GM23338 (cell line): ENCODE results near the gene HNRNPL. TPM values are rescaled to one million over a fixed set of nuclear protein-coding genes. Genes with fewer than 3 reads are reported as not detected.

Experiments
- ATAC-seq: fragments of 200-7000 bp; cut with Tn5 transposase; 3 replicates; pipeline ENCODE4 v1.9.1; 2020
- DNase-seq: peaks from one replicate; pipeline ENCODE4 v3.0.0-alpha.2; 2015; ENCODE audit warnings: low spot score
- H2AFZ ChIP-seq: fragments of 200-600 bp; sonication (generic); 2 replicates; pipeline ENCODE4 v1.8.0; 2016; ENCODE audit warnings: antibody characterized with exemption, mild to moderate bottlenecking, moderate library complexity
- H3F3A ChIP-seq: fragments of 200-600 bp; sonication (generic); replicated peaks from 2 replicates; pipeline ENCODE4 v1.8.0; 2017; ENCODE audit warnings: antibody characterized with exemption, mixed run types, low read depth
- H3K27ac ChIP-seq: fragments of 200-600 bp; sonication (generic); 2 replicates; pipeline ENCODE4 v1.6.1; 2016; ENCODE audit warnings: low read depth
- H3K27me3 ChIP-seq: fragments of 200-600 bp; sonication (generic); 2 replicates; pipeline ENCODE4 v1.8.0; 2016; ENCODE audit warnings: mild to moderate bottlenecking, mixed run types, moderate library complexity; ENCODE audit not compliant: insufficient read depth
- H3K36me3 ChIP-seq: fragments of 200-600 bp; sonication (generic); 2 replicates; pipeline ENCODE4 v1.8.0; 2016; ENCODE audit warnings: mild to moderate bottlenecking; ENCODE audit not compliant: insufficient read depth
- H3K4me1 ChIP-seq: fragments of 200-600 bp; sonication (generic); 2 replicates; pipeline ENCODE4 v1.8.0; 2016; ENCODE audit warnings: mild to moderate bottlenecking, moderate library complexity; ENCODE audit not compliant: insufficient read depth
- H3K4me2 ChIP-seq: fragments of 200-600 bp; sonication (generic); 2 replicates; pipeline ENCODE4 v1.7.1; 2017; ENCODE audit warnings: mixed run types
- H3K4me3 ChIP-seq: fragments of 200-600 bp; sonication (generic); 2 replicates; pipeline ENCODE4 v1.6.1; 2016; ENCODE audit warnings: mixed run types
- H3K79me2 ChIP-seq: fragments of 200-600 bp; sonication (generic); replicated peaks from 2 replicates; pipeline ENCODE4 v1.8.0; 2017; ENCODE audit warnings: mild to moderate bottlenecking; ENCODE audit not compliant: insufficient read depth
- H3K9me2 ChIP-seq: fragments of 200-600 bp; sonication (generic); 2 replicates; pipeline ENCODE4 v1.8.0; 2017; ENCODE audit not compliant: insufficient read depth
- H4K20me1 ChIP-seq: fragments of 200-600 bp; sonication (generic); replicated peaks from 2 replicates; pipeline ENCODE4 v1.8.0; 2017; ENCODE audit warnings: mild to moderate bottlenecking; ENCODE audit not compliant: insufficient read depth
- H3K27ac Mint-ChIP-seq: 2 replicates; pipeline ENCODE4 v1.8.0; 2020; ENCODE audit warnings: inconsistent platforms, mild to moderate bottlenecking, moderate library complexity, mixed read lengths
- H3K27me3 Mint-ChIP-seq: 3 replicates; pipeline ENCODE4 v1.8.0; 2022; ENCODE audit warnings: low read depth, mild to moderate bottlenecking, moderate library complexity, mixed read lengths, inconsistent platforms; ENCODE audit not compliant: insufficient read depth, poor library complexity
- H3K36me3 Mint-ChIP-seq: 3 replicates; pipeline ENCODE4 v1.8.0; 2021; ENCODE audit warnings: low read depth, mild to moderate bottlenecking, inconsistent platforms, moderate library complexity, mixed read lengths
- H3K4me1 Mint-ChIP-seq: 3 replicates; pipeline ENCODE4 v1.8.0; 2020; ENCODE audit warnings: mild to moderate bottlenecking, inconsistent platforms, mixed read lengths
- H3K4me3 Mint-ChIP-seq: 3 replicates; pipeline ENCODE4 v1.8.0; 2021; ENCODE audit warnings: moderate library complexity, mild to moderate bottlenecking, inconsistent platforms, mixed read lengths
- H3K9me3 Mint-ChIP-seq: 3 replicates; pipeline ENCODE4 v1.8.0; 2020; ENCODE audit warnings: moderate library complexity, mild to moderate bottlenecking, inconsistent platforms, mixed read lengths
- CREB1 ChIP-seq: fragments of 250-450 bp; sonication (Bioruptor Pico); IDR thresholded peaks from 2 replicates; pipeline ENCODE4 v1.5.0; 2020; ENCODE audit warnings: low read depth, mild to moderate bottlenecking, moderate library complexity
- EZH2 ChIP-seq: fragments of 200-600 bp; sonication (generic); IDR thresholded peaks from one replicate; pipeline ENCODE4 v1.8.0; 2017; ENCODE audit warnings: antibody characterized with exemption, mild to moderate bottlenecking, low read depth; ENCODE audit not compliant: unreplicated experiment
- JUNB ChIP-seq: IDR thresholded peaks from one replicate; pipeline ENCODE4 v1.6.1; 2016; ENCODE audit warnings: antibody characterized with exemption; ENCODE audit not compliant: unreplicated experiment
- NANOG ChIP-seq: IDR thresholded peaks from 2 replicates; pipeline ENCODE4 v1.6.1; 2016; ENCODE audit warnings: antibody characterized with exemption, borderline replicate concordance
- POLR2AphosphoS5 ChIP-seq: IDR thresholded peaks from 2 replicates; pipeline ENCODE4 v1.6.1; 2016; ENCODE audit warnings: antibody characterized with exemption, low read depth
- STAT1 ChIP-seq: IDR thresholded peaks from one replicate; pipeline ENCODE4 v1.6.1; 2016; ENCODE audit warnings: antibody characterized with exemption; ENCODE audit not compliant: unreplicated experiment
- ZNF114 ChIP-seq: fragments of 250-450 bp; sonication (Bioruptor Pico); IDR thresholded peaks from 2 replicates; pipeline ENCODE4 v1.5.0; 2020; ENCODE audit warnings: mild to moderate bottlenecking, moderate library complexity
- ZNF331 ChIP-seq: fragments of 250-450 bp; sonication (Bioruptor Pico); IDR thresholded peaks from 2 replicates; pipeline ENCODE4 v1.5.0; 2020; ENCODE audit warnings: low read depth, mild to moderate bottlenecking, moderate library complexity
- polyA plus RNA-seq: library from polyadenylated mRNA; unstranded; fragments of >200 nt; fragmentation: Nextera tagmentation; extraction: Ambion mirVana; gene quantifications from 2 replicates; pipeline ENCODE4 v1.2.1, GENCODE V29; 2016
- total RNA-seq: library from RNA; depleted of rRNA; stranded (reverse); fragments of >200 nt; shearing (Covaris generic); gene quantifications from 2 replicates; pipeline ENCODE4 v1.2.3, GENCODE V29; 2014
- TF ChIP-seq, protein P1 (sequence below), 2 experiments: fragments of 200-600 bp in 1 of 2; sonication (generic) in 1 of 2; conservative IDR thresholded peaks; 2 replicates each; pipeline versions ENCODE4 v1.5.1 to v1.6.1; 2016 to 2017; ENCODE audit warnings: antibody characterized with exemption in 2 of 2, low read depth in 2 of 2, mild to moderate bottlenecking in 2 of 2, moderate library complexity in 1 of 2
- TF ChIP-seq, protein P2 (sequence below): IDR thresholded peaks from 2 replicates; pipeline ENCODE4 v1.6.1; 2016; ENCODE audit warnings: antibody characterized with exemption

Gene HNRNPL
- total and polyA plus RNA-seq, 2 experiments from 2014 or later = 580 to 664 TPM

DNA sequence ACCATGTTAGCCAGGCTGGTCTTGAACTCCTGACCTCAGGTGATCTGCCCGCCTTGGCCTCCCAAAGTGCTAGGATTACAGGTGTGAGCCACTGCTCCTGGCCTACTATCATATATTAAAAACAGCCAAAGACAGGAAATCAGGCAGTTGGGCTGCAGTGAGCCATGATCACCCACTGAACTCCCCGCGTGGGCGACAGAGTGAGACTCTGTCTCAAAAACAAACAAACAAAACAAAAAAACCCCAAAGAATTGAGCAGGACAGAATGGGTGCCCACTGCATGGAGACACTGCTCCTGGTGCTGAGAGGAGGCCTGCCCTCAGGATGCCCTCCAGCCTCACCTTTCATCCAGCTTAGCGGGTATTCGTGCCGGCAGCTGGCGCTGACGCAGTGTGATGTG is 33.5 kb upstream of the HNRNPL start:
- no peak for TF ChIP-seq STAT1
- no peak for TF ChIP-seq ZNF114 (CRISPR knock-in tag)
- no peak for TF ChIP-seq ZNF331 (CRISPR knock-in tag)
- TF ChIP-seq, protein P1, sequence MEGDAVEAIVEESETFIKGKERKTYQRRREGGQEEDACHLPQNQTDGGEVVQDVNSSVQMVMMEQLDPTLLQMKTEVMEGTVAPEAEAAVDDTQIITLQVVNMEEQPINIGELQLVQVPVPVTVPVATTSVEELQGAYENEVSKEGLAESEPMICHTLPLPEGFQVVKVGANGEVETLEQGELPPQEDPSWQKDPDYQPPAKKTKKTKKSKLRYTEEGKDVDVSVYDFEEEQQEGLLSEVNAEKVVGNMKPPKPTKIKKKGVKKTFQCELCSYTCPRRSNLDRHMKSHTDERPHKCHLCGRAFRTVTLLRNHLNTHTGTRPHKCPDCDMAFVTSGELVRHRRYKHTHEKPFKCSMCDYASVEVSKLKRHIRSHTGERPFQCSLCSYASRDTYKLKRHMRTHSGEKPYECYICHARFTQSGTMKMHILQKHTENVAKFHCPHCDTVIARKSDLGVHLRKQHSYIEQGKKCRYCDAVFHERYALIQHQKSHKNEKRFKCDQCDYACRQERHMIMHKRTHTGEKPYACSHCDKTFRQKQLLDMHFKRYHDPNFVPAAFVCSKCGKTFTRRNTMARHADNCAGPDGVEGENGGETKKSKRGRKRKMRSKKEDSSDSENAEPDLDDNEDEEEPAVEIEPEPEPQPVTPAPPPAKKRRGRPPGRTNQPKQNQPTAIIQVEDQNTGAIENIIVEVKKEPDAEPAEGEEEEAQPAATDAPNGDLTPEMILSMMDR (conservative IDR thresholded peaks at IDR 0.05; ENCODE audit: low read depth in 2 of 2) = no peak
- TF ChIP-seq JUNB = no peak
- no peak for TF ChIP-seq POLR2AphosphoS5
- Histone ChIP-seq H4K20me1 (no peaks in the 10 kb centered on the region), H3K27me3 (peaks cover 3% of the 10 kb centered on the region; the same call in 1 of the 2 replicates), H3K36me3 (no peaks in the 10 kb centered on the region), H3F3A (no peaks in the 10 kb centered on the region), H3K9me2 (no peaks in the 10 kb centered on the region), H3K4me3 (no peak overlapping the region), H2AFZ (no peak overlapping the region), H3K4me1 (peaks cover 5% of the 10 kb centered on the region), H3K4me2 (no peak overlapping the region), H3K27ac (no peak overlapping the region), H3K79me2 (no peaks in the 10 kb centered on the region)
- Mint-ChIP-seq H3K27ac (no peak overlapping the region), H3K4me3 (no peak overlapping the region), H3K9me3 (no peaks in the 10 kb centered on the region), H3K4me1 (peaks cover 14% of the 10 kb centered on the region), H3K36me3 (no peaks in the 10 kb centered on the region; the same call in 2 of the 3 replicates), H3K27me3 (peaks cover 4% of the 10 kb centered on the region)
- no peak for ATAC-seq
- DNase-seq = no peak

DNA sequence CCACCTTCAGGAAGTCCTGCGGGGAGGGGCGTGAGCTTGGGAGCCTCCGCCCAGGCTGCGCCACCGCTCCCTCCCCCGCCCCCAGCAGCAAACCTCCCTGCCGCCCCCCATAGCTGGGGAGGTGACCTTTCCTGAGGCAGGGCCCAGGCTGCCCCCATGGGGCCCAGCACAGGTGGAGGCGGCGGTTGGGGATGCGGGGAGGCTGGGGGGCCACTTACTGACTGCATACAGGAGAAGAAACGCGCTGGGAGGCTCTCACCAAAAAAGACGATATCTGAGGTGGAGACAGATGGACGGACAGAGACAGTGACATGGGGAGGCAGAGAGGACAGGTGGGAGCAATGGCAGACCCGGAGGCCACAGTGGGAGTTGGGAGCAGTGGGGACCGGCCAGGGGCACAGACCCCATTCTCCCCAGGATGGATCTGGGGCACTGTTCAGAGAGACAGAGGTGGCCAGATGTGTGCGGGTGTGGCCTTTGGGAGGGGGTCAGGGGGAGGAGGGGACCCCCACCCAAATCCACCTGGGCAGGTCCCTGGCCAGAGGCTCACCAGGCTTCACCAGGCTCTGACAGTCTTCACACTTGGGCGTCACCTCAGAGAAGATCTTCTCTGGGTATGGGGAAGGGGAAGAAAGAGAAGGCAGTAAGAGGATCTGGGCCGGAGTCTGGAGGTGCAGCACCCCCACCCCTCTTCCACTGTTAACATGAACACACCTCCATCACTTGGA is 31.3 kb upstream of the HNRNPL start:
- H3K9me3 Mint-ChIP-seq = no peaks in the 10 kb centered on the region
- Histone ChIP-seq H3K4me1 (peaks cover 17% of the 10 kb centered on the region), H3K27ac (no peak overlapping the region), H4K20me1 (no peaks in the 10 kb centered on the region), H3K79me2 (no peaks in the 10 kb centered on the region), H3F3A (no peaks in the 10 kb centered on the region), H3K27me3 (peaks cover 3% of the 10 kb centered on the region; the same call in 1 of the 2 replicates), H3K9me2 (no peaks in the 10 kb centered on the region), H3K4me2 (no peak overlapping the region), H2AFZ (no peak overlapping the region), H3K36me3 (no peaks in the 10 kb centered on the region), H3K4me3 (no peak overlapping the region)
- H3K36me3 Mint-ChIP-seq = no peaks in the 10 kb centered on the region; the same call in 2 of the 3 replicates
- H3K4me3 Mint-ChIP-seq = no peak overlapping the region
- DNase-seq (no peak), ATAC-seq (no peak; the same call in 2 of the 3 replicates)
- H3K4me1 Mint-ChIP-seq = peaks cover 27% of the 10 kb centered on the region
- H3K27me3 Mint-ChIP-seq = peaks cover 4% of the 10 kb centered on the region
- no peak overlapping the region for H3K27ac Mint-ChIP-seq
- TF ChIP-seq EZH2 (no peak), JUNB (no peak), ZNF331 (CRISPR knock-in tag) (no peak), POLR2AphosphoS5 (no peak), CREB1 (CRISPR knock-in tag) (no peak), NANOG (no peak), ZNF114 (CRISPR knock-in tag) (no peak)
- TF ChIP-seq, protein P2, sequence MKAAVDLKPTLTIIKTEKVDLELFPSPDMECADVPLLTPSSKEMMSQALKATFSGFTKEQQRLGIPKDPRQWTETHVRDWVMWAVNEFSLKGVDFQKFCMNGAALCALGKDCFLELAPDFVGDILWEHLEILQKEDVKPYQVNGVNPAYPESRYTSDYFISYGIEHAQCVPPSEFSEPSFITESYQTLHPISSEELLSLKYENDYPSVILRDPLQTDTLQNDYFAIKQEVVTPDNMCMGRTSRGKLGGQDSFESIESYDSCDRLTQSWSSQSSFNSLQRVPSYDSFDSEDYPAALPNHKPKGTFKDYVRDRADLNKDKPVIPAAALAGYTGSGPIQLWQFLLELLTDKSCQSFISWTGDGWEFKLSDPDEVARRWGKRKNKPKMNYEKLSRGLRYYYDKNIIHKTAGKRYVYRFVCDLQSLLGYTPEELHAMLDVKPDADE = no peak
- TF ChIP-seq, protein P1 (conservative IDR thresholded peaks at IDR 0.05; ENCODE audit: low read depth in 2 of 2) = no peak
